ENCODE data around the gene KCTD17.

KCTD17 gene

GRCh38 chr22:37047006-37047405 is 4.5 kb upstream of the KCTD17 start:
- FAIRE-seq, result no peak
- no peak for DNase-seq (ENCODE audit: insufficient read length, low spot score)
- TF ChIP-seq SPI1 (IDR thresholded peaks at IDR 0.05; ENCODE audit: low read depth, low read length), result no peak
- no peak for TF ChIP-seq TAF1 (IDR thresholded peaks at IDR 0.05; ENCODE audit: low read depth, low read length)
- no peak for TF ChIP-seq POLR2AphosphoS5 (IDR thresholded peaks at IDR 0.05; ENCODE audit: low read depth, low read length)
- no peak for TF ChIP-seq PAX5 (IDR thresholded peaks at IDR 0.05; ENCODE audit: insufficient read depth, low read length, severe bottlenecking)
- no peak for TF ChIP-seq POU2F2 (IDR thresholded peaks at IDR 0.05; ENCODE audit: low read depth, low read length)
- no peak for TF ChIP-seq POLR2A (IDR thresholded peaks at IDR 0.05; ENCODE audit: low read depth, low read length)

DNA sequence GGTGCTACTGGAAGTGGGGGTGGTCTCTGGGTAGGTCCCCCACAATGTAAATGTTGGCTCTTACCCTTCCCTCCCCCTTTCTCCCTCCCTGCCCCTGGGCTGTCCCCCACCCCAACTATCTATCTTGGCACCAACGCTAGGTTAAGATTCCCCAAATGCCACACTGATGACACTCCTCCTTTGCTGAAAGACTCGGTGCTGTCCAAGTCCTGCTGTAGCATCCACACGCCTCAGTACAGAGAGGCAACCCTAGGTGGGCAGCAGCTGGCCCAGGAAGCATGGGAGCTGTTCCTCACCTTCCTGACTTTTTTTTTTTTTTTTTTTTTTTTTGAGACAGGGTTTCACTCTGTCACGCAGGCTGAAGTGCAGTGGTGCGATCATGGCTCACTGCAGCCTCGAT is 3.4 kb upstream of the KCTD17 start:
- DNase-seq (ENCODE audit: insufficient read length, low spot score) (no peak), FAIRE-seq (no peak)
- TF ChIP-seq PAX5 (IDR thresholded peaks at IDR 0.05; ENCODE audit: insufficient read depth, low read length, severe bottlenecking) (no peak), POLR2AphosphoS5 (IDR thresholded peaks at IDR 0.05; ENCODE audit: low read depth, low read length) (no peak), SPI1 (IDR thresholded peaks at IDR 0.05; ENCODE audit: low read depth, low read length) (no peak), POU2F2 (IDR thresholded peaks at IDR 0.05; ENCODE audit: low read depth, low read length) (no peak), TAF1 (IDR thresholded peaks at IDR 0.05; ENCODE audit: low read depth, low read length) (no peak), POLR2A (IDR thresholded peaks at IDR 0.05; ENCODE audit: low read depth, low read length) (no peak)

- DNase-seq (ENCODE audit: insufficient read length, low spot score), result no peak
- FAIRE-seq, result no peak
- TF ChIP-seq POLR2A (IDR thresholded peaks at IDR 0.05; ENCODE audit: low read depth, low read length) (no peak), TAF1 (IDR thresholded peaks at IDR 0.05; ENCODE audit: low read depth, low read length) (no peak), POLR2AphosphoS5 (IDR thresholded peaks at IDR 0.05; ENCODE audit: low read depth, low read length) (no peak), POU2F2 (IDR thresholded peaks at IDR 0.05; ENCODE audit: low read depth, low read length) (no peak), SPI1 (IDR thresholded peaks at IDR 0.05; ENCODE audit: low read depth, low read length) (no peak), PAX5 (IDR thresholded peaks at IDR 0.05; ENCODE audit: insufficient read depth, low read length, severe bottlenecking) (no peak)
Measured at GRCh38 chr22:37049224-37049623, 2.3 kb upstream of the KCTD17 start.

- TF ChIP-seq POLR2AphosphoS5 (IDR thresholded peaks at IDR 0.05; ENCODE audit: low read depth, low read length) (no peak), TAF1 (IDR thresholded peaks at IDR 0.05; ENCODE audit: low read depth, low read length) (no peak), SPI1 (IDR thresholded peaks at IDR 0.05; ENCODE audit: low read depth, low read length) (no peak), PAX5 (IDR thresholded peaks at IDR 0.05; ENCODE audit: insufficient read depth, low read length, severe bottlenecking) (no peak), POLR2A (IDR thresholded peaks at IDR 0.05; ENCODE audit: low read depth, low read length) (no peak), POU2F2 (IDR thresholded peaks at IDR 0.05; ENCODE audit: low read depth, low read length) (no peak)
- no peak for DNase-seq (ENCODE audit: insufficient read length, low spot score)
- FAIRE-seq, result peak; percentile 33
Measured at GRCh38 chr22:37050913-37051312, 629 bp upstream of the KCTD17 start.

- TF ChIP-seq TAF1 (IDR thresholded peaks at IDR 0.05; ENCODE audit: low read depth, low read length), result no peak
- no peak for TF ChIP-seq POLR2AphosphoS5 (IDR thresholded peaks at IDR 0.05; ENCODE audit: low read depth, low read length)
- TF ChIP-seq POU2F2 (IDR thresholded peaks at IDR 0.05; ENCODE audit: low read depth, low read length), result no peak
- no peak for TF ChIP-seq POLR2A (IDR thresholded peaks at IDR 0.05; ENCODE audit: low read depth, low read length)
- TF ChIP-seq SPI1 (IDR thresholded peaks at IDR 0.05; ENCODE audit: low read depth, low read length), result no peak
- TF ChIP-seq PAX5 (IDR thresholded peaks at IDR 0.05; ENCODE audit: insufficient read depth, low read length, severe bottlenecking), result no peak
- no peak for DNase-seq (ENCODE audit: insufficient read length, low spot score)
- FAIRE-seq, result peak; percentile 61
Measured at GRCh38 chr22:37052386-37053309, 1.1 kb downstream of the KCTD17 start.

- TF ChIP-seq POU2F2 (IDR thresholded peaks at IDR 0.05; ENCODE audit: low read depth, low read length) (no peak), TAF1 (IDR thresholded peaks at IDR 0.05; ENCODE audit: low read depth, low read length) (no peak), PAX5 (IDR thresholded peaks at IDR 0.05; ENCODE audit: insufficient read depth, low read length, severe bottlenecking) (no peak), POLR2AphosphoS5 (IDR thresholded peaks at IDR 0.05; ENCODE audit: low read depth, low read length) (no peak), POLR2A (IDR thresholded peaks at IDR 0.05; ENCODE audit: low read depth, low read length) (no peak), SPI1 (IDR thresholded peaks at IDR 0.05; ENCODE audit: low read depth, low read length) (no peak)
- DNase-seq (ENCODE audit: insufficient read length, low spot score) (no peak), FAIRE-seq (no peak)
Measured at GRCh38 chr22:37053310-37054055, 1.9 kb downstream of the KCTD17 start.

DNA sequence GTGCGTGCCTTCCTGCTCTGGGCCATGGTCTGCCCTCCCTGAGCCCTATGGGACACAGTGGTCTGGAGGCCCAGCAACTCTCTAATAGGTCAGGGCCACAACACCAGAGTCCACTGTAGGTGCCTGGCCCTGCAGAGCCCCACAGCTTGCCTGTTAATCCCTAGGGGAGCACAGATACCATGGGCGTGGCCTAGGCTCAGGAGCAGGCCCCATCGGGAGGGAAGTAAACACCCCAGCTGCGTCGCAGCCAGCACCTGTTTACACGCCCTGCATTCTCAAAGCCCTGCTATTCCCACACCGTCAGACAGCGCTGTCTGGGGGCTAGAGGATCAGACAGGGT is 2.5 kb downstream of the KCTD17 start:
- FAIRE-seq, result no peak
- TF ChIP-seq SPI1 (IDR thresholded peaks at IDR 0.05; ENCODE audit: low read depth, low read length) (no peak), POLR2AphosphoS5 (IDR thresholded peaks at IDR 0.05; ENCODE audit: low read depth, low read length) (no peak), PAX5 (IDR thresholded peaks at IDR 0.05; ENCODE audit: insufficient read depth, low read length, severe bottlenecking) (no peak), POU2F2 (IDR thresholded peaks at IDR 0.05; ENCODE audit: low read depth, low read length) (no peak), POLR2A (IDR thresholded peaks at IDR 0.05; ENCODE audit: low read depth, low read length) (no peak), TAF1 (IDR thresholded peaks at IDR 0.05; ENCODE audit: low read depth, low read length) (no peak)
- no peak for DNase-seq (ENCODE audit: insufficient read length, low spot score)

- DNase-seq (ENCODE audit: insufficient read length, low spot score) (no peak), FAIRE-seq (no peak)
- TF ChIP-seq POLR2A (IDR thresholded peaks at IDR 0.05; ENCODE audit: low read depth, low read length), result no peak
- no peak for TF ChIP-seq TAF1 (IDR thresholded peaks at IDR 0.05; ENCODE audit: low read depth, low read length)
- TF ChIP-seq POU2F2 (IDR thresholded peaks at IDR 0.05; ENCODE audit: low read depth, low read length), result no peak
- TF ChIP-seq SPI1 (IDR thresholded peaks at IDR 0.05; ENCODE audit: low read depth, low read length), result no peak
- TF ChIP-seq POLR2AphosphoS5 (IDR thresholded peaks at IDR 0.05; ENCODE audit: low read depth, low read length), result no peak
- no peak for TF ChIP-seq PAX5 (IDR thresholded peaks at IDR 0.05; ENCODE audit: insufficient read depth, low read length, severe bottlenecking)
Measured at GRCh38 chr22:37054600-37055365, 3.2 kb downstream of the KCTD17 start.

All from GM12891 (cell line).